Esophagus squamous epithelium (tissue), 5 donors: Measurements from ENCODE around the gene FOXE3. TPM values are rescaled to one million over a fixed set of nuclear protein-coding genes. Genes with fewer than 3 reads are reported as not detected.

Source experiments
- DNase-seq: peaks from one replicate; lab custom pipeline; 2025; lab: John Stamatoyannopoulos, UW
- H3K27ac ChIP-seq, 4 donors: fragments of 200-600 bp; sonication (generic); one replicate each; pipeline ENCODE4 v1.5.1; 2016 to 2019; ENCODE audit warnings: mild to moderate bottlenecking in 1 of 4
- H3K27me3 ChIP-seq, 4 donors: fragments of 200-600 bp; sonication (generic); 1 replicate in 3 of 4; 2 replicates in 1 of 4; pipeline versions ENCODE4 v1.5.1 to v1.6.0; 2017 to 2021; ENCODE audit warnings: antibody characterized with exemption in 1 of 4
- H3K36me3 ChIP-seq, 3 donors: fragments of 200-600 bp; sonication (generic); one replicate each; pipeline ENCODE4 v1.5.1; 2016 to 2019
- H3K4me1 ChIP-seq, 3 donors: fragments of 200-600 bp; sonication (generic); one replicate each; pipeline ENCODE4 v1.5.1; 2017 to 2019
- H3K4me3 ChIP-seq, 4 donors: fragments of 200-600 bp; sonication (generic); 1 replicate in 3 of 4; 2 replicates in 1 of 4; pipeline ENCODE4 v1.5.1; 2016 to 2019; ENCODE audit warnings: mild to moderate bottlenecking in 2 of 4, moderate library complexity in 1 of 4
- H3K9me3 ChIP-seq, 3 donors: fragments of 200-600 bp; sonication (generic); one replicate each; pipeline ENCODE4 v1.5.1; 2016 to 2019
- POLR2A ChIP-seq, 4 donors: fragments of 450-650 bp; IDR thresholded peaks; one replicate each; pipeline ENCODE4 v1.6.1; 2017; ENCODE audit warnings: antibody characterized with exemption in 4 of 4, mild to moderate bottlenecking in 4 of 4, moderate library complexity in 3 of 4
- WGBS, 2 donors: methylation state at CpG; one replicate each; pipeline ENCODE4 v1.1.5; 2018; 5-methylcytosine and 5-hydroxymethylcytosine counted together
- intact Hi-C: fragments of 100-400 bp; cut with DNase I; formaldehyde crosslinking; loops from one replicate; pipeline ENCODE4 v1.15.0; 2022
- total RNA-seq, 4 donors: library from RNA; depleted of rRNA; stranded (reverse); fragments of >200 nt; gene quantifications; one replicate each; pipeline ENCODE4 v1.1.0, GENCODE V29; 2016
- TF ChIP-seq, protein P1 (sequence below), 6 experiments: fragments of 450-650 bp in 4 of 6; fragments of 200-600 bp in 2 of 6; sonication (generic) in 2 of 6; IDR thresholded peaks; one replicate each; pipeline ENCODE4 v1.5.1; 2016 to 2019; ENCODE audit warnings: antibody characterized with exemption in 6 of 6, mild to moderate bottlenecking in 4 of 6, moderate library complexity in 4 of 6
- donor health status: DM: yes; HTN: yes; CAD: no.

FOXE3 gene
- total RNA-seq, 4 donors from 2014 or later: not detected

DNA sequence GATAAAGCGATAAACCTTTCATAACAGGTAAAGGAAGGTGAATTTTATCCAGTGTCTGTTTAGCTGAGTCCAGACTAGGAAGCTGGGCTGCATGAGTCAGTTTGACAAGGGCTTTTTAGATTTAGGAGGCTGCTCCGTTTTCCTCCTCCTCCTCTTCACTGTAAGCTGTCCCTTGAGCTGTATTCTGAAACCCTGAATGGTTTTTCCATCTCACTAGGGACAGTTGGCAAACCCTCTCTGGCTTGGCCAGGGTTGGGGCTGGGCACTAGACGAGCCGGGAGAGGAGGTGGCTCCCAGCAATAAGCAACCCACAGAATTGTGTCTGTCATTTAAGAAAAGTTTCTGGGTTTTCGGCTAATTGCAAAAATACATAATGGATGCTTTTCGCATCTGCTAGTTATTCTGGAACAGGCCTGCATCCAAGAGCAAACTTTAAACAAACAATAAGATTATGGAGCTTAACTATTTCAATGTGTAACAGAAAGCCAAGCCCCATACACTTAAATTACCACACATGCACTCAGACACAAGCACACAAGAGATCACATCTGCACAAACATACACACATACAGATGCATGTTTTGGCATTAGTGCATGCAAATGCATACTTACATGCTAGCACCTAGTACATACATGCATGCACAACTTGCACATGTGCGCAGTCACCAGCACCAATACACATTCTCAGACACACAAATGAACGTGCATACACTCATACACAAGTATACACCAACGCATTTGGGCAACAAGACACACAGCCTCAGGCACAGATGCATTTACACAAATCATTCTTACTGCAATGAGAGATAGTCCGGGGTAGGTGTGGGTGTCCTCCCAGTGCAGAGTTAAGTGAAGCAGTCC is 27.8 kb upstream of the FOXE3 start:
- TF ChIP-seq, protein P1, sequence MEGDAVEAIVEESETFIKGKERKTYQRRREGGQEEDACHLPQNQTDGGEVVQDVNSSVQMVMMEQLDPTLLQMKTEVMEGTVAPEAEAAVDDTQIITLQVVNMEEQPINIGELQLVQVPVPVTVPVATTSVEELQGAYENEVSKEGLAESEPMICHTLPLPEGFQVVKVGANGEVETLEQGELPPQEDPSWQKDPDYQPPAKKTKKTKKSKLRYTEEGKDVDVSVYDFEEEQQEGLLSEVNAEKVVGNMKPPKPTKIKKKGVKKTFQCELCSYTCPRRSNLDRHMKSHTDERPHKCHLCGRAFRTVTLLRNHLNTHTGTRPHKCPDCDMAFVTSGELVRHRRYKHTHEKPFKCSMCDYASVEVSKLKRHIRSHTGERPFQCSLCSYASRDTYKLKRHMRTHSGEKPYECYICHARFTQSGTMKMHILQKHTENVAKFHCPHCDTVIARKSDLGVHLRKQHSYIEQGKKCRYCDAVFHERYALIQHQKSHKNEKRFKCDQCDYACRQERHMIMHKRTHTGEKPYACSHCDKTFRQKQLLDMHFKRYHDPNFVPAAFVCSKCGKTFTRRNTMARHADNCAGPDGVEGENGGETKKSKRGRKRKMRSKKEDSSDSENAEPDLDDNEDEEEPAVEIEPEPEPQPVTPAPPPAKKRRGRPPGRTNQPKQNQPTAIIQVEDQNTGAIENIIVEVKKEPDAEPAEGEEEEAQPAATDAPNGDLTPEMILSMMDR (IDR thresholded peaks at IDR 0.05): no peak
- TF ChIP-seq POLR2A (IDR thresholded peaks at IDR 0.05): no peak
- 23 to 28% methylated on average over 9 to 10 of the region's 10 CpGs for WGBS, 2 donors
- Histone ChIP-seq H3K9me3 (no peaks in the 10 kb centered on the region), H3K27ac (no peak overlapping the region), H3K4me3 (no peak overlapping the region), H3K27me3 (peaks cover 0 to 18% (median 0%) of the 10 kb centered on the region in 4 donors), H3K4me1 (peaks cover 0 to 20% (median 0%) of the 10 kb centered on the region in 3 donors), H3K36me3 (peaks cover 0 to 3% (median 0%) of the 10 kb centered on the region in 3 donors)
- DNase-seq: no peak
- intact Hi-C loops: no loop called here

DNA sequence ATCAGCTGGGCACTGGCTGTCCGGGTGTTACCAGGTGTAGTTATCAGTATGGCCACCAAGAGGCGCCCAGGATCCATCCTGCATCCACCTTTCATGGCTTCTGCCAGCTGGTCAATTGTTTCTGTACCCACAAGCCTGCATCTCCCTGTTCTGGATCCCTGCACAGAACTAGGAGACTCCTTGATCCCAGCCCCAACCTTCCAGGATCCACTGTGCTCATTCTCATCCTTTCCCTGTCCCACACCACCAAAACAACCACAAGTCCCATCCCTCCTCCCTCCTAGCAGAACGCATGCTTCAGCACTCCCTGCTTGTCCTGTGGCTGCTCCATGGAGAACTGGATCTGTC is 27.2 kb upstream of the FOXE3 start:
- peaks cover 0 to 22% (median 0%) of the 10 kb centered on the region in 4 donors for H3K27me3 ChIP-seq
- no peak for DNase-seq
- 20 to 21% methylated on average over 3 of the region's 3 CpGs for WGBS, 2 donors
- peaks cover 0 to 21% (median 0%) of the 10 kb centered on the region in 3 donors for H3K4me1 ChIP-seq
- no peaks in the 10 kb centered on the region for H3K9me3 ChIP-seq
- H3K27ac ChIP-seq: no peak overlapping the region
- intact Hi-C loops: no loop called here
- no peaks in the 10 kb centered on the region for H3K36me3 ChIP-seq
- no peak overlapping the region for H3K4me3 ChIP-seq
- TF ChIP-seq, protein P1 (IDR thresholded peaks at IDR 0.05): peak; percentile 45 to 79 (median 64)
- no peak for TF ChIP-seq POLR2A (IDR thresholded peaks at IDR 0.05)

DNA sequence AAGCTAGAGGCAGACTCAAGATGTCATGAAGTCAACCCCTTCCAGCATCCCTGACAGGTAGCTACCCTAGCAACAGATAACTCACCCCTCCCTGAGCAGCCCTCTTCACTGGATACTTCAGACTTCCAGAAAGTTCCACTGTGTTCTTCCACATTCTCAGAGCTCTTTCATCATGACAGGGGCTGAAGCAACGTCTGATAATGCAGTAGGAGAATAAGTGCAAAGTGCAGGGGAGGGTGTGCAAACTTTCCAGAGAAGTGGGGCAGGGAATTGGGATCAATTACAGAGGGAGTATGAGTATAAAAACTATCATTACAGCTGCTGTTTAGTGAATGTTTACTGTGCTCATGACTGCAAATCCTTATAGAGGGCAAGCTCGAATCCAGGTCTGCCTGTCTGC is 26.4 kb upstream of the FOXE3 start:
- WGBS, 2 donors: 30 to 38% methylated on average over 1 to 2 of the region's 2 CpGs
- intact Hi-C loops: no loop called here
- TF ChIP-seq, protein P1 (IDR thresholded peaks at IDR 0.05): no peak
- no peak for TF ChIP-seq POLR2A (IDR thresholded peaks at IDR 0.05)
- Histone ChIP-seq H3K36me3 (no peaks in the 10 kb centered on the region), H3K4me1 (peaks cover 0 to 21% (median 0%) of the 10 kb centered on the region in 3 donors), H3K9me3 (no peaks in the 10 kb centered on the region), H3K27ac (no peak overlapping the region), H3K4me3 (no peak overlapping the region), H3K27me3 (peaks cover 0 to 28% (median 0%) of the 10 kb centered on the region in 4 donors)
- DNase-seq: no peak

DNA sequence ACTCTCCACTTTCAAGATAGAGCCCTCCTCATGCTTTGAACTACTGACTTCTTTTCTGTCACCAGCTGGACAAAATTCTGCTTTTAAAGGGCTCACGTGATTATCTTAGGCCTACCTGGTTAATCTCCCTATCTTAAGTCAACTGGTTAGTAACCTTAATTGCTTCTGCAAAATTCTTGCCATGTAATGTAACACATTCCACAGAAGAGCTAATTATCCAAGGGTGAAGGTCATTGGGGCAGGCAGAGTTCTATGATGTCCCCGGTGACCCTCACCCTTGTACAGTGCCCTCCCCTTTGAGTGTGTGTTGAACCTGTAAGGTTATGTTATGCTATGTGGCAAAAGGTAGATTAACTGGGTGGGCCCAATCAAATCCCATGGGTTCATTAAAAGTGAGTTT is 25.2 kb upstream of the FOXE3 start:
- Histone ChIP-seq H3K4me1 (peaks cover 0 to 21% (median 0%) of the 10 kb centered on the region in 3 donors), H3K36me3 (no peaks in the 10 kb centered on the region), H3K4me3 (no peak overlapping the region), H3K27me3 (peaks cover 0 to 33% (median 0%) of the 10 kb centered on the region in 4 donors), H3K27ac (no peak overlapping the region), H3K9me3 (no peaks in the 10 kb centered on the region)
- DNase-seq: no peak
- intact Hi-C loops: no loop called here
- WGBS, 2 donors: 42 to 75% methylated on average over 2 of the region's 2 CpGs
- no peak for TF ChIP-seq POLR2A (IDR thresholded peaks at IDR 0.05)
- TF ChIP-seq, protein P1 (IDR thresholded peaks at IDR 0.05): no peak

DNA sequence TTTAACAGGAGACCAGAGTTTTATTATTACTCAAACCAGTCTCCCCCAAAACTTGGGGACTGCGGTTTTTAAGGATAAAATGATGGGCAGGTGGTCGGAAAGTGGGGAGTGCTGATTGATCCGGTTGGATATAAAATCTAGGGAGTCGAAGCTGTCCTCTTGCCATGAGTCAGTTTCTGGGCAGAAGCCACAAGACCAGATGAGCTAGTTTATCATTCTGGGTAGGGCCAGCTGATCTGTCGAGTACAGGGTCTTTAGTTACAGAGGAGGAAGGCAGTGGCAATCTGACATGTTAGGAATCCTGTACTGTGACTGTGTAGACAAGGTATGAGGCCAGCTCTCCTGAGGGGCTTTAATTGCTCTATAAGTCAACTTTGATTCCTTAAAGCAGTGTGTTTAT is 22.9 kb upstream of the FOXE3 start:
- TF ChIP-seq POLR2A (IDR thresholded peaks at IDR 0.05): no peak
- TF ChIP-seq, protein P1 (IDR thresholded peaks at IDR 0.05): no peak
- Histone ChIP-seq H3K4me1 (peaks cover 0 to 16% (median 0%) of the 10 kb centered on the region in 3 donors), H3K9me3 (no peaks in the 10 kb centered on the region), H3K36me3 (no peaks in the 10 kb centered on the region), H3K4me3 (no peak overlapping the region), H3K27me3 (peaks cover 0 to 54% (median 0%) of the 10 kb centered on the region in 4 donors), H3K27ac (no peak overlapping the region)
- DNase-seq: no peak
- WGBS, 2 donors: 49 to 63% methylated on average over 5 of the region's 5 CpGs
- intact Hi-C loops: no loop called here
